ENCODE results near the gene MTCL1.

The MTCL1 gene

DNA sequence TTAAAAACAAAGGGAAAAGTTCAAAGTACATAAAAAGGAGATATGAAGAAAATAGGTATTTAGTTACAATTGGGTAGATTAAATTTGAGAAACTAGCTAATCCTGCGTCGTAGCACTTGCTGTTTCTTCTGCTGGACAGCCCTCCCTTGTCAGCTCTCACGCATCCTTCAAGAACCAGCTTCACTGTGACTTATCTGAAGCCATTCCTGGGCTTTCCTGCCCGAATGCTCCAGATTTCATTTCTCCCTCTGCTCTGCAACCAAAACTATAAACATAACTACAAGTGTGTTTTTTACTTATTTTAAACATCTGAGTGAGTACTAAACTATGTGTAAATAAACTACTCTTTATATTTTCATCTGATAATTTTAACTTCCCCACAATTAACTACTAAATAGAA, 149.2 kb downstream of the MTCL1 start:
- no peak for DNase-seq (ENCODE audit: insufficient read length, low spot score)
- FAIRE-seq, result no peak

DNA sequence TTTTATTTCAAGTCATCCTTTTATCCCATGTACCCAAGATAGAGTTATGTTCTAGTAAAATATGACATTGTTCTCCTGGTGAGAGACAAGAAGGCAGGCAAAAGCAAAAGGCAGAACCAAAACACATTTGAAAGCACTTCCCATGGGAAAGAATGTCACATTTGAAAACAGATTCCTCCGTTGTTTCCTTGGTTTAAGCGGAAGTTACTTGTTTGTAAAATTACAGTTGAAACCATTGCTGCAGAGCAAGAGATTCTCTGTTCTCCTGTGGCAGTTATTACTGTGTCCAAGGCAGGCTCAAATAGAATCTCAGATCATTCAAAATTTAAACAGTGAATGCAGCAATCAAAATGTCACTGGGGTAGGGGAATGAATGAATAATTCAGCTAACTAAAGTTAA, 149.6 kb downstream of the MTCL1 start:
- no peak for DNase-seq (ENCODE audit: insufficient read length, low spot score)
- no peak for FAIRE-seq

DNA sequence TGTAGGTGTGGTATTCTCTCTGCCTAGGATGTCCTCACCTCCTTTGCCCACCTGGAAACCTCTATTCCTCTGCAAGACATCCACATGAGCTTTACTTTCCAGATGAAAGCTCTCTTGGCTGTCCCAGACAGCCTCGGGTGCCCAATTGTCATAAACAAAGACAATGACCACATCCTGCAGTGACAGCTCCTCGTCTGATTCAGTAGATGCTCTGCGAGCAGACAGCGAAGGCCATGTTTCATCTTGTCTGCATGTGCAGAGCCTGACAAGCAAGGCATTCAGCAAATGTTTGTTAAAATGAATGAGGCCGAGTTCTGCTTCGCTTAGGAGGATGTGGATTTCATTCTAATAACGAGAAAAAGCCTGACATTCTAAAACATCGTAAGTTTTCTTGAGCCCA, 150.9 kb downstream of the MTCL1 start:
- DNase-seq (ENCODE audit: insufficient read length, low spot score), result no peak
- no peak for FAIRE-seq

DNA sequence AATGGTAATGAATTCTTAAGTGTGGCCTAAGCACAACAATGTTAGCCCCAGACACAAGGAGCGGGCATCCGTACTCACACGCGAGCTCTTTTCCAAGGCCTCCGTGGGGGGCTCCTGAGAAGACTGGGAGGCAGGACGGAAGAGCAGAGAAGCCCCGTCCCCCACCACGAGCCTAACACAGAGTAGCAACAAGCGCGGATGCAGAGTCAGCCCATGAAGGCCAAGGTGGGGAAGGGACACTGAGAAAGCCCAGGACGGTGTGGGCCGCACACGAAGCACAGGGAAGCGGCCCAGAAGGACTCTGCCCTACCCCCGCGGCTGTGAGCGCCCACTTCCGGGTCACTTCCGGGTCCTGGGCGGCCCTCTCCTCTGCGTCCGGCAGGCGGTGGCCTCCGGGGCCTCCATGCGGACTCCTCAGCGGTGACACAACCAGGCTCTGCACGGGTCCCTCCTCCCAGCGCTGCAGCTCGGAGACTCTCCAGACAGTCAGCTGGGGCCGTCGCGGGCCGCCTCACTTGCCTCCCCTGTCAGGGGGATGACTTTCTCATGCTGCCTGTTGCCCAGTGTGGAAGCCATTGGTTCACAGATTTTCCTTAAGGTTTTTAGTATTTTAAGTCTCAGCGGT, 151.5 kb downstream of the MTCL1 start:
- DNase-seq (ENCODE audit: insufficient read length, low spot score), result no peak
- no peak for FAIRE-seq

DNA sequence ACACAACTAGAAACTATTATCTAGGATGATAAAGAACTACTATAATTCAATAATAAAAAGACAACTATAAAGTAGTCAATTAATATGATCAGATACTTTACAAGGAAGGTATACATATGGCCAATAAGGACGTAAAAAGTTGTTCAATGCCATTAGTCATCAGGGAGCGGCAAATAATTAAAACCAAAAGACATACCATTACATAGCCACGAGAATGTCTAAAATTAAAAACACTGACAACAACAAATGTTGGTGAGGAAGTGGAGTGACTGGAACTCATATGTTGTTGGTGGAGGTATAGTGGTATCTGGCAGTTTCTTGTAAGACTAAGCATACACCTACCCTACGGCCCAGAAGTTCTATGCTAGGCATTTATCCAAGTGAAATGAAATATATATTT, 152.4 kb downstream of the MTCL1 start:
- FAIRE-seq (no peak), DNase-seq (ENCODE audit: insufficient read length, low spot score) (no peak)

DNA sequence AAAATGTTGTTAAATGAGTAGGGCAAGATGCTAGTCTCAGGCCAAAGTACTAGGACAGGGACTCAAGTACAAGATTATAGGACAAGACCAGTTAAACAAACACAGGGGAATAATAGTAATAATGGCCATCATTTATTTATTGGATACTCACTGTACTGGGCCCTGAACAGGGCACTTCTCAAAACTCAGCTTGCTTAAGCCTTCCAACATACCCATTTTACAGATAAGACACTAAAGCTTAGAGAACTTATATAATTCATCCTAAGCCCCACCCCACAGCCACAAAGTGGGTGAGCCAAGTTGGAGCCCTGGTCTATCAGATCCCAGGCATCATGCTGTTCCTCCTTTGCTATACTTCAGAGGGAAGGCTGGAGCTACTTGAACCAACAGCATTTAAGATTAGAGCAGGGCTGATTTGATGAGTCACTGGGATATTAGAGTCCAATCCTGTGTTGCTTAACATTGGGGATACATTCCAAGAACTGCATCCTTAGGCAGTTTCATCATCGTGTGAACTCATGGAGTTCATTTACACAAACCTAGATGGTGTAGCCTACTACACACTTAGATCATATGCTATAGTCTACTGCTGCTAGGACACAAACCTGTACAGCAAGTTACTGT, 153.6 kb downstream of the MTCL1 start:
- DNase-seq (ENCODE audit: insufficient read length, low spot score) (no peak), FAIRE-seq (no peak)

DNA sequence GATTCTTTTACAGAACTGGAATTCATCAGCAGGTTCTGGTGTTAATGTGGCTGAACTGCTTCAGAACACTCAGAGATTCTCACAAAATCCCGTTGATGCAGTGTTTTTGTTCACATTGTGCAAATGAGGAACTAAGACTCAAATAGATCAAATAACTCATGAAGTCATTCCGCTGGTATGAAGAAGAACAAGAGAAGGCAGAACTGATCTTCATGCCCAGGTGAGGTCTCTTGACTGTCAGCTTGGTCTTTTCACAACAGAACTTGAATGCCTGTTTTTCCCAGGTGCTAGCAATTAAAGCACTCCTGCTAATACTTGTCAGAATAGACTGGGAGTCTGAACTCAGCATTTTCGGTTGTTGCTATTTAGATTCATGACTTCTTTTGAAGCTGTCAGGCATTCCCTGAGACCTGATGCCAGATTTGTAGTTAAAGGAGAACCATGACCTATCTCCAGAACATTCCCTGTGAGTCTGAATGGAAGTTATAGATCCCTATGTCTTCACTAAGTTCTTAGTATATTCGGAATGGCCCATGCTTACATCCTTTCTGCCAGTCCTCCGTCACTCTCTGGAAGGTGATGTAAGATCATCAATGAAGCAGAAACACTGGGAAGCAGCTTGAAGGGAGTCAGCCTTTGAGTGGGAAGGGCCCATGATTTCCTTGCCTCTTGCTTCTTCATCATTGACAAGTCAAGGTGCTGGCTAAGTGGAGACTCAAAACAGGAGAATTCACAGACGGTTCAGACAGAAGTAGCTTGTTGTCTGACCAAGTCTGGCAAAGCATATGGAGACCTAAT, 155.7 kb downstream of the MTCL1 start:
- no peak for FAIRE-seq
- DNase-seq (ENCODE audit: insufficient read length, low spot score), result no peak

DNA sequence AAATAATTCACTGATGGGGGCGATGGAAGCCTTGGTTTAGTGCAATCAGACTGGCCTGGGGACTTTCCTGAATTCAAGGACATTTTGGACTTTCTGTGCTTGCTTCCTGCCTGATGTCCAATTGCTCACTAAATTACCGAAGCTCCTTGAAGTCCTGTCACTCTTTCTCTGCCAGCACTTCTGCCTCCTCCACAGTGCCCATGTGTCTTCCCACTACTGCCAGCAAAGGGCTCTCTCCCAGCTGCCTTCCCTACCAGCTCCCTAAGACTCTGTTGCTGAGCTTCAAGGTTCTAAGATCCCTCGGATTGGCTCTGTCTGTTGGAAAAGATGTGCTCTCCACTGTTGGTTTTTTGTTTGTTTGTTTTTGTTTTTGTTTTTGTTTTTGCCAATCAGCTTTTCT, 158.1 kb downstream of the MTCL1 start:
- no peak for FAIRE-seq

DNA sequence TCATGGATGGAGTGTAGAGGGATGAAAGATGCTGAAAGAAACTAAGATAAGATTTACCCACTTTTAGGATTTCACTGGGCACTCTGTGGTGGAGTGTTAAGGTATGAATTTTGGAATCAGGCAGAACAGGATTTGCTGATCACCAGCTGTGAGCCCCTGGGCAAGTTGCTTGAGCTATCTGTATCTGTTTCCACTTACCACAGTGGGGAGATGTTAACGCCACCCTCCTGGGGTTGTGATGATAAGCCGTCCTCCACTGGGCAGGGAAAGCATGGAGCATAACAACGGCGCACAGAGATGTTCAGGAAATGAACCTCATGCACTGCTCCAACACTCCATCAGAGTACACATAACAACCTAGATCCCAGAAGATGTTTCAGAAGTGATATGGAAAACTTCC, 160.6 kb downstream of the MTCL1 start:
- DNase-seq (ENCODE audit: insufficient read length, low spot score) (no peak), FAIRE-seq (no peak)

More for the DNA sequence above, 158.1 kb downstream of the MTCL1 start:
- DNase-seq (ENCODE audit: insufficient read length, low spot score), result no peak

DNA sequence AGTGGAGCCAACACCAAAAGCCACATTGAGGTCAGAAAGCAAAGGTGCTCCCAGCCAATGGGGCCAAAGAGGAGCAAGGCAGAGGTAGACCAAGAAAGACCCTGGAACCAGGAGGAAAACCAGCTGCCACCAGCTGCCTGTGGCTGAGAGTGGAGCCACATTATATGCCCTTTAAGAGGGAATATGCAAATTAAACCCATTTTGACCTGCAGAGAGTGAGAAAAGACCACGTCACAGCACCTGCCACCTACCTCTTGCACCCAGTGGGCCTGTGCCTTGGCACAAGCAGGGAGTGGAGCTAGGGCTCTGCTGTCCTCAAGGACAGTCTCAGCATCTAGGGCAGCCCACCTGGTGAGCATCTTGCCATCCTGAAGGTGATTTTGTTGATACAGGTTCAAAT, 161.3 kb downstream of the MTCL1 start:
- FAIRE-seq, result no peak

DNA sequence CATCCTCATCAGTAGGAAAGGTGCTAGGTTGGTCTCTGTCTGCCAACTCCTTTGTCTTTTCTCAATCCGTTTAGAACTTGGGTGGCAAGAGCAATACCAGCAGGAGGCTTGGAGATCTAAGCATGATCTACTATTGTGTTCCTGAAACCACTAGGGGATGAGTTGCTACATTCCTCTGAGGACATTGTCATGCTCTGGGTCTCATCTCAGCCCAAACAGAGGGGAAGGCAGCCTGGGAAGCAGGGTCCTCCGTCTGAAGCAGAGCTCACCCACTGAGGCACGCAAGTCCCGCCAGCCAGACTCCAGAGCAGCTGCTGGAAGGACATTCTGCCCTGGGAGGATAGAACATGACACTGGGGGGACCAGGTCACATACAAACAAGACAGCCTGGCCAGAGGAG, 162.9 kb downstream of the MTCL1 start:
- DNase-seq (ENCODE audit: insufficient read length, low spot score), result no peak
- no peak for FAIRE-seq

More for the DNA sequence above, 161.3 kb downstream of the MTCL1 start:
- no peak for DNase-seq (ENCODE audit: insufficient read length, low spot score)

DNA sequence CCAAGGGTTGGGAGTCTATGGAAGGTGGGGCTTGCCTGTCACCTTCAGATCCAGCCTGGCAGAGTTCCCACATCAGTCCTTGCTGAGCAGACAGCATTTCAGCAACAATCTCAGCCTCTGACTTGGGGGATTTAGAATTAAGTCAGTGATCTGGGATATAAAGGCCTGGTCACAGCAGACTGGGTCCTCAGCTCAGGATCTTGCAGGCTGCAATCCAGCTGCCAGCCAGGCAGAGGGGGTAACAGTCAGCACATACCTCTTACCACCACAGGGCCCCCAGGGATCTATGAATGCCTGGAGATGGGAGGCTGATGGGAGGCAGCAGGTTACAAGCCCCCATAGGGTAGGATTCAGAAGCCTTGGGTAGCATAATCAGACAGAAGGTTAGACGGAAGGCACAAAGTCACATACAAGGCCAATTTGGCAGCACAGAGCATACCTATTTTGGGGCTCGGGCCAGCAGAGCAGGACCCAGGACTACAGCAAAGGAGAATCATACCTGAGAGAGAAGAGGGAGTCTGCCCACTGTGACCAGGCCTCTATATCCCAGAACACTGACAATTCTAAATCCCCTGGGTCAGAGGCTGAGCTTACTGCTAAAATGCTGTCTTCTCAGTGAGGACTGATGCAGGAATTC, 163.5 kb downstream of the MTCL1 start:
- no peak for DNase-seq (ENCODE audit: insufficient read length, low spot score)

DNA sequence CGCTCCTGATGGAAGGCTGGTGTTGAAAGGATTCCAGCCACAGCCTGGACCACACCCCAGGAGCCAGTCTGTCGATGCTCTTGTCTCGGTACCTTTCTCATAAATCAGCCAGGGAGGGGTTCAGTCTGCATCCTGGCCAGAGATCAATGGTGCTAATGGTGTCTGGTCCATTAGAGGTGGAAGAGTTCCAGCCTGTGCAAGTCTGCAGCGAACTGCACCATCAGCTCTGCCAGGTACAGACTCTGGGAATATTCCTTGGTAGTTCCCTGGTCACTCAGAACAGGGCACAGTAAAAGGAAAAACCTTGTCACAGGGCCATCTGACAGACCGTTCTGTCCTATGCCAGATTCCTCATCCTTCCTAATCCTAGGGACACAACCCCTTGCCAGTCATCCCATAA, 164.3 kb downstream of the MTCL1 start:
- no peak for DNase-seq (ENCODE audit: insufficient read length, low spot score)
- FAIRE-seq, result no peak

More for the DNA sequence above, 163.5 kb downstream of the MTCL1 start:
- no peak for FAIRE-seq

DNA sequence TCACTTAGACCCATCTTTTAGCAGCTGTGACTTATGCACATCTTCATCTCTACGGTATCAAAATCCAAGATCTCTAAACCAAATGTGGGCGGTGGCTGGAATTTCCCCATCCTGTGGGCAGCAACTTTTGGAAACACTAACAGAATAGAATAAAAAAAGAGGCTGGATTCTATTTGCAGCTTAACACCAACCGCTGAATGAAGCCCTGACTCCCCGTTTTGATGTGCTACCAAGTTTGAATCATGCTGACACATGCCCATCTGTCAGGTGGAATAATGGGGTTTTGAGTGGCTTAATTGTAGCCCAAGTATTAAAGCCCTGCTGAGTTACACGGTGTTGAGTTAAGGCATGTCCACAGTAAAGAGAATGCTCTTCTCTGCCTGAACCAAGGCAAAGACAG, 165.2 kb downstream of the MTCL1 start:
- DNase-seq (ENCODE audit: insufficient read length, low spot score) (no peak), FAIRE-seq (no peak)

DNA sequence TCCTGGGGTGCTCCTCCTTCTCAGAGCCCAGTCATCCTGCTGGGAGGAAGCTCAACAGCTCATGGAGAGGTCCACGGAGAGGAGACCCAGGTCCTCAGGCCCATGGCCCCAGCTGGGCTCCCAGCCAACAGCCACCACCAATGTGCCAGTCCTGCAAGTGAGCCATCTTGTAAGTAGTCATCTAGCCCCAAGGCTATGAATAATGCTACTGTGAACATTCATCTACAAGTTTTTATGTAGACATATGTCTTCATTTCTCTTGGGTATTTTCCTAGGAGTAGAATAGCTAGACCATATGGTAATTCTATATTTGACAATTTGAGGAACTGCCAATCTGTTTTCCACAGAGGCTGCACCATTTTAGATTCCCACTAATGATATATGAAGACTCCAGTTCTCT, 166.1 kb downstream of the MTCL1 start:
- no peak for FAIRE-seq
- DNase-seq (ENCODE audit: insufficient read length, low spot score), result no peak

DNA sequence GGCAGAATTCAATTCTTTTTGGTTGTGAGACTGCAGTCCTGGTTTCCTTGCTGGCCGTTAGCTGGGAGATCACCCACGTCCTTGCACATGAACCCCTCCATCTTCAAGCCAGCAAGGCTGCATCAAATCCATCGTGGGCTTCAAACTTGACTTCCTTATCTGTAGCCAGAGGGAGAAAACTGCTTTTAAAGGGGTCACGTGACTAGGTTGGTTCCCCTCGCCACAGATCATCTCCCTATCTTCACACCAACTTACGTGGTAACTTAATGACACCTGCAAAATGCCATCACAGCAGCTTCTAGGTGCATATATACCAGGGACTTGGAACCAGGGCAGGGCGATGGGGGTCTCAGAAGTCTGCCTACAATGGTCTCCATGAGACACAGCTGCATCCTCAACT, 169.5 kb downstream of the MTCL1 start:
- FAIRE-seq (no peak), DNase-seq (ENCODE audit: insufficient read length, low spot score) (no peak)

DNA sequence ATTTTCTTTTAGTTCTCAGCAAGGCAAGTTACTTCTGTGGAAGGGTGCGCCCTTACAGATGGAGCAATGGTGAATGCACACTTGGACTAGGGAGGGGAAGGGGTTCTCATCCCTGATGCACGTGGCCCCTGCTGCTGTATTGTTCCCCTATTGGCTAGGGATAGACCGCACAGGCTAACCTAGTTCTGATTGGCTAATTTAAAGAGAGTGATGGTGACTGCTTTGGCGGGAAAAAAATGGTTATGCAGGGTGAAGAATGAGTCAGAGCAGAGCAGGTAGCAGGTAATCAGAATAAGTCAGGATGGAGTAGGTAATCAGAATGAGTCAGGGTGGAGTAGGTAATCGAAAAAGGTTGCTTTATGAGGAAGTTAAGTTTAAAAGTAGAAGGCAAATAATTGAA, 171.5 kb downstream of the MTCL1 start:
- FAIRE-seq, result no peak
- DNase-seq (ENCODE audit: insufficient read length, low spot score), result no peak

DNA sequence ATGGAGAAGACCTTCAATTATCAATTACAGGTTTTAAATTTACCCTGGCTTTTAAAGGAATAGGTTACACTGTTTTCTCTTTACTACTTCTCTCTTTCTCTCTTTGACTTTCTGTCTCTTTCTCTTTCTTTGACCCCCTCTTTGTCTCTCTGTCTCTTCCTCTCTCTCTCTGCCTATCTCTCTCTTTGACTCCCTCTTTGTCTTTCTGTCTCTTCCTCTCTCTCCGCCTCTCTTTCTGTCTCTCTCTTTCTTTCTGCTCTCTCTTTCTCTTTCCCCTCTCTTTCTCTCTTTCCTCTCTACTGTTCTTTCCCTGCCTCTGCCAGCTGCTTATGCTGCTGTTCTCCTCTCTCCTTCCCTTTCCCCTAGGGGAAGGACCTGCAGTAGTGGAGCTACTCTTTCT, 175.7 kb downstream of the MTCL1 start:
- FAIRE-seq (no peak), DNase-seq (ENCODE audit: insufficient read length, low spot score) (no peak)
